Suppressor macrophage treated with lipopolysaccharide for 4 hours (primary cell): ENCODE measurements around the gene MLXIP.
"Not testable (repeated sequence)": the region's sequence is repeated elsewhere in the genome, so short reads cannot be mapped to it uniquely, and the experiment has no call there.

Experiments
- DNase-seq: peaks from one replicate; pipeline ENCODE4 v3.0.0-alpha.2; 2020

Gene MLXIP

GRCh38 chr12:122056406-122056805 is 22.1 kb upstream of the MLXIP start:
- not testable (repeated sequence) for DNase-seq

DNA sequence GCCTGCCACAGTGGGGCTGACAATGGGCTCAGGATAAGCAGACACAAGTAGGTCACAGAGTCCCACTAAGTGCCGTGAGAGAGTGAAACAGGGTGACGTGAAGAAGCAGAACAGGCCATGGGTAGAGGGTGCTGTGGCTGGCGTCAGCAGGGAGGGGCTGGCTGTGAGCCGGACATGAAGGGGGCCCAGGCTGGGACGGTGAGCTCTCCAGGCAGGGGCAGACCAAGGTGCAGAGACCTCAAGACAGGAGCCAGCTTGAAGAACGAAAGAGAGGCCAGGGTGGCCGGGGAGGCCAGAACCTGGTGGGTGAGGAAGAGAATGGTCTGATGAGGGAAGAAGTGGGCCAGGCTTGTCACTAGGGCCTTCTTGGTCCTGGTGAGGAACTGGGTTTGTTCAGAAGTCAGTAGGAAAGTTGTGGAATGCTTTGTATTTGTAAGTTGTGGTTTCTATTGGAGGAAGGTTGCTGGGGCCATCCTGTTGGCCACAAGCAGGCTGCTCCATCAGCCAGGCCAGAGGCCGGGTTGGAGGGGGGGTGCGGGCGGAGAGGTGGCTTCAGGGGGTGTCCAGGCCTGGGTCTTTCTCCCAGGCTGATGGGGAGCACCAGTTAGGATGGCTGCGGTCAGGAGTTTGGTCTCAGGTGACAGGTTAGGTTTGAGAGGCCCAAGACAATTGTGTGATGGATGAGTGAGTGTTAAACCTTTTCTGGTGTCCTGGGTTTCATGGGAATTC is 21.4 kb upstream of the MLXIP start:
- DNase-seq = no peak

DNA sequence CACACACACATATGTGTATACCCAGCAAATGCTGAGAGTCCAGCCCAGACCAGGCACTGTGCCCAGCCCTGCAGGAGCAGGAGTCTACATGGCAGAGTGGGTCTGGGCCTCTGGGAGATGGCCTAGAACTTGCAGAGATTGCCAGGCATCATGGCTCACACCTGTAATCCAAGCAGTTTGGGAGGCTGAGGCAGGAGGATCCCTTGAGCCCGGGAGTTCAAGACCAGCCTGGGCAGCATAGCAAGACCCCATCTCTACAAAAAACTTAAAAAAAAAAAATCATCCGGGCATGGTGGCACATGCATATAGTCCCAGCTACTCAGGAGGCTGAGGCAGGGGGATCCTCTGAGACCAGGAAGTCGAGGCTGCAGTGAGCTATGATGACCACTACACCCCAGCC is 20.8 kb upstream of the MLXIP start:
- no peak for DNase-seq

DNA sequence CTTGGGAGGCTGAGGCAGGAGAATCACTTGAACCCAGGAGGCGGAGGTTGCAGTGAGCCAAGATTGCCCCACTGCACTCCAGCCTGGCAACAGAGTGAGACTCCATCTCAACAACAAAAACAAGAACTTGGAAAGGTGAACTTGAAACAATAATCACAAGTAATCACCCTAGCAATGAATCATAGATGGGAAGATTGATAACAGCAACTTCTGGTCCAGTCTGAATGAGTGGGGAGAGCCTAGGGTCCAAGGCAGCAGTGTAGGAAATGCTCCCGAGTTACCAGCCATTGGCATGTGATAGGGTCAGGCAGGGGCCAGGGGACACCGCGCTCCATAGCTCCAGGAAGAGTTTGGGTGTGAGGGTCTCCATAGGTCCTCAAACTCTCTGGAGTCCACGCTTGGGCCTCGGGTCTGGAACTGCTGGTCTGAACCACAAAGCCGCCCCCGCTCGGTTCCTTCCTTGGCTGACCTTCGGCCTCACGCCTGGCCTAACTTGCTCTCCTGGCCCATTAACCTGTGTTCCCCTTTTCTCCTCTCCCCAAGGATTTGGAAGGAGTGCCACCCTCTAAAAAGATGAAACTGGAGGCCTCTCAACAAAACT is 19.9 kb upstream of the MLXIP start:
- DNase-seq = no peak

- no peak for DNase-seq
Measured at GRCh38 chr12:122059203-122059960, 19.2 kb upstream of the MLXIP start.

- no peak for DNase-seq
Measured at GRCh38 chr12:122060081-122060501, 18.5 kb upstream of the MLXIP start.

GRCh38 chr12:122061253-122061652 is 17.3 kb upstream of the MLXIP start:
- DNase-seq = no peak

DNA sequence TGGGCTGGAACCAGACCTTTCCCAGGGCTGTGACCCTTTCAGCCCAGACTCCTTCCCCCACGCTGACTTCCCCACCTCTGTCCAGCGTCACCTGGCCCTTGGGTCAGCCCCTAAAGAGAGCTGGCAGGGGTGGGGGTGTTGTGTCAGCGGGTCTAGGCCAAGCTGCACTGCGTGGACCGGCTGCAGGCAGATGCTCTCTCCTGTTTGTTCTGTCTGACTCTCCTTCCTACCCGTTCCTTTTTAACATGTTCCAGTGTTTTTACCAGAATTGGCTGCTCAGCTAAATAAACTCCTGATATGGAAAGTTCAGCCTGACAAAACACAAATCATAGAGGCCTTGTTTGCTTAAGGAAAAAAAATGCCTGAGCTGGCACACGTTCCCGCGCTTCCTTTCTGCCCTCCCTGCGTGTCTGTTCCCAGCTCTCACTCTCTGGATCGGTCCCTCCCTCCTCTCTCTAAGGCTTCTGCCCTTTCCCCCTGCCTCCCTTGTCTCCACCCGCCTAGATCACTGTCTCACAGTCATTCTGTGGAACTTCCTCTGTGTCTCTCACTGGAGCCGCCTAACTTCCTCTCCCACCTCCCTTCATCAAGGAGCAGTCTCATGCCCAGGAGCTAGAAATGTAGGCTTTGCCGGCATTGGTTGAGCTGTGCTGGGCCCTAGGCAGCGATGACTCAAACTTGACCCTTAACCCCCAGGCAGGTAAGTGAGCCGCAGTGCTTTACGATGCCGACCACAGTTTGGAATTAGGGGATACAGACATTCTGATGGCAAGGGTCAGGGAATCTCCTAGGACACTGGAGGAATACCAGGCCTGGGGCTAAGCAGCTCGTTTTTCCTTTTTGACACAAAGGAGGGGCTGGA is 15.5 kb upstream of the MLXIP start:
- peak; percentile 78 for DNase-seq

GRCh38 chr12:122063694-122064024 is 14.9 kb upstream of the MLXIP start:
- no peak for DNase-seq

- peak; percentile 89 for DNase-seq
Measured at GRCh38 chr12:122064025-122064777, 14.4 kb upstream of the MLXIP start.

- peak; percentile 81 for DNase-seq
Measured at GRCh38 chr12:122064780-122065588, 13.6 kb upstream of the MLXIP start.

- no peak for DNase-seq
Measured at GRCh38 chr12:122067548-122067947, 11.0 kb upstream of the MLXIP start.

GRCh38 chr12:122067966-122068365 is 10.6 kb upstream of the MLXIP start:
- DNase-seq = no peak

GRCh38 chr12:122072031-122072970 is 6.3 kb upstream of the MLXIP start:
- no peak for DNase-seq

DNA sequence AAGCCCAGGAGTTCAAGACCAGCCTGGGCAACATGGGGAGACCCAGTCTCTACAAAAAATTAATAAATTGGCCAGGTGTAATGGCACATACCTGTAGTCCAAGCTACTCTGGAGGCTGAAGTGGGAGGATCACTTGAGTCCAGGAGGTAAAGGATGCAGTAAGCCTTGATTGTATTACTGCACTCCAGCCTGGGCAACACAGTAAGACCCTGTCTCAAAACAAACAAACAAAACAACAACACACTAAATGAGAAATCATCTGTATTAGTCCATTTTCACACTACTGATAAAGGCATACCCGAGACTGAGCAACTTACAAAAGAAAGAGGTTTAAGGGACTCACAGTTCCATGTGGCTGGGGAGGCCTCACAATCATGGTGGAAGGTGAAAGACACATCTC is 4.7 kb upstream of the MLXIP start:
- no peak for DNase-seq

DNA sequence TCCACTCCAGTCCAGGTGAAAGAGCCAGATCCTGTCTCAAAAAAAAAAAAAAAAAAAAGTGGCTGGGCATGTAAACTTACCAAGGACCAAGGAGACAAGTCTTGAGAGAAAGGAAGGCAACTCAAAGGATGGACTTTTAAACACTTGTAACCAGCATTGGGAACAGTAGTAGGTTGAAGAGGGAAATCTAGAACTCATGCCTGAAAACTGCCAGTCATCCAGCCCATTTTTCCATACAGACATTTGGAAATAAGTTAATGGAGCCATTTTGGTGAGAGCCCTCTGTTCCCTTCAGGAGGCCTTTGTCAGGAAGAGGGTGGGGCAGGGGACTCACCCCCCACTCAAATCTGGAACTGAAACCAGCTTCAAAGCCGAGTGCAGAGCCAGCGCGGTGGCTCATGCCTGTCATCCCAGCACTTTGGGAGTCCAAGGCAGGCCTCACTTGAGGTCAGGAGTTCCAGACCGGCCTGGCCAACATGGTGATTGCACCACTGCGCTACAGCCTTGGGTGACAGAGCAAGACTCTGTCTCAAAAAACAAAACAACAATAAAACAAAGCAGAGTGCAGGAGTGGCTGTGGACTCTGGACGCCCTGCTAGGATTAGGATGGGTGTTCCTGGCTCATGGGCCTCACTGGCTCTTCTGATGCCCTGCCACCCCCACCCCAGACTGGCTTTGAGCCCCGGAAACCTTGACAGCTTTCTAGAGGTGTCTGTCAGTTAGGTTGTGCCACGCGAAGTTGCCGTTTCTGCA is 1.6 kb upstream of the MLXIP start:
- peak; percentile 74 for DNase-seq

DNA sequence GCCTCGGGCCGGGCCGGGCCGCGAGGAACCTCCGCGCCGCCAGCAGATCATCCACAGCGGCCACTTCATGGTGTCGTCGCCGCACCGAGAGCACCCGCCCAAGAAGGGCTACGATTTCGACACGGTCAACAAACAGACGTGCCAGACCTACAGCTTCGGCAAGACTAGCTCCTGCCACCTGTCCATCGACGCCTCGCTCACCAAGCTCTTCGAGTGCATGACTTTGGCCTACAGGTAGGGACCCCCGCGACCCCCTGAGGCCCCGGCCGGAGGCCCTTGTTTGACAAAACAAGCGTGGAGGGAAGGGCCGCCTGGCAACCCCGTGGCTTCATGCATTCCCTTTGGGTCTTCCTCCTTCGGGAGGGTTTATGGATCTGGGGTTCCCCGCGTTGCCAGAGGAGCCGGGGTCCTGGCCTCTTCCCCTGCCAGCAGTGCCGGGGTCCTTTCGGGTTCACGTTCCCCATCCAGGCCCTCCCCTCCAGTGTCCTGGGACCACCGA is 526 bp downstream of the MLXIP start:
- peak; percentile 35 for DNase-seq

DNA sequence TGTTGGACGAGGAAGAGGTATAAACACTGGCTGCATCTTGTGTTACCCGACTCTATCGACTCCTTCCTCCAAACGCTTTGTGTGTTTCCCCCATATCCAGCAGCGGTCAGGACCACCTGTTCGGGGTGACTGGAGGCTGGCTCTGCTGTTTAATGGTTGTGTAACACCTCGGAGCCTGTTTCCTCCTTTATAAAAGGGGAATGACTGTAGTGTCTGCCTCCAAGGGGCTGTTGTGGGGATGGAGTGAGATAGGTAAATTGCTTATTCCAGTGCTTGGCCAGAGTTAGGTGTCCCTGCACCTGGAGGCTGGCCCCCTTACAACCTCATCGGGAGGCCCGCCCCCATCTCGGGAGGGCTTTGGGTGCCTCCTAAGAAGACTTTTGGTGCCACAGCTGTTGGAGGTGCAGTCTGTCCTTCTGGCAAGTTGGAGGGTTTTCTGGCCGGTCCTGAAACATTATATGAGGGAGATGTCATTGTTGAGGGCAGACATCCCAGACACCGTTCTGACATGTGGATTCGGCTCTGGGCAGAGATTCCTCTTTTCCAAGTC is 1.1 kb downstream of the MLXIP start:
- peak; percentile 55 for DNase-seq
